Colonic mucosa (tissue), 4 donors: ENCODE measurements around the gene GRIK4. TPM values are rescaled to one million over a fixed set of nuclear protein-coding genes. Genes with fewer than 3 reads are reported as not detected.

Experiments used
- DNase-seq: peaks from one replicate; pipeline ENCODE4 v3.0.0-alpha.2; 2020
- H3K27ac ChIP-seq: fragments of 200-600 bp; one replicate; pipeline ENCODE4 v1.8.0; 2021
- H3K27me3 ChIP-seq: fragments of 200-600 bp; one replicate; pipeline ENCODE4 v1.8.0; 2021
- H3K36me3 ChIP-seq: fragments of 200-600 bp; one replicate; pipeline ENCODE4 v1.8.0; 2021
- H3K4me1 ChIP-seq: fragments of 200-600 bp; one replicate; pipeline ENCODE4 v1.8.0; 2021; ENCODE audit warnings: mild to moderate bottlenecking
- H3K4me3 ChIP-seq: fragments of 200-600 bp; one replicate; pipeline ENCODE4 v1.8.0; 2021
- H3K9ac ChIP-seq, 2 donors: one replicate each; pipeline ENCODE4 v1.7.0; 2013; ENCODE audit warnings: control low read depth in 2 of 2, low read depth in 2 of 2, low read length in 2 of 2
- H3K9me3 ChIP-seq: fragments of 200-600 bp; one replicate; pipeline ENCODE4 v1.8.0; 2021
- CTCF ChIP-seq: fragments of 200-600 bp; IDR thresholded peaks from one replicate; pipeline ENCODE4 v1.8.0; 2022; ENCODE audit warnings: antibody characterized with exemption, mild to moderate bottlenecking
- intact Hi-C: fragments of 100-400 bp; cut with DNase I; formaldehyde crosslinking; loops from one replicate; pipeline ENCODE4 v1.14.1; 2022
- total RNA-seq, 2 donors: library from RNA; stranded (reverse); fragmentation: NEBNext Ultra II Directional in 1 of 2; extraction: Animal tissue kit (Norgen Biotek cat#: 25700) in 1 of 2; gene quantifications; one replicate each; pipeline ENCODE4 v1.2.1, GENCODE V29; 2021
- donor health status: healthy.
- donor health status: DM: no; HTN: no; CAD: no.
- donor health status: DM: no; HTN: no; CAD: no.

The GRIK4 gene
- total RNA-seq, 2 donors from 2014 or later = 0.10 to 0.21 TPM

DNA sequence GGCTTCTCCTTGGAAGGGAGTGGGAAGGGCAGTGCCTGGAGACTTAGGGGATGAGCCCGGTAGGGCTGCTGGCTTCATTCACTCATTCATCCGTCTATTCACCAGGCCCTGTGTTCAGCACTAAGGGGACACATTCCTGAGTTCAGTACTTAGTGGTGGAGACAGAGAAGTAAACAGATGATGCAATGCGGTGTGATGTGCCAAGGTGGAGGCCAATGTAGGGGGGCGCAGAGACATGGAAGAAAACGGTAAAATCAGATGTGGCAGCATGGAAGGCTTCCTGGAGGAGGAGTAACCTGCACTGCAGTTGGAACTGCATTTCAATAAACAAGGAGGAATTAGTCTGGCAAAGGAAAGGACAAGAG, 21.3 kb downstream of the GRIK4 start:
- Histone ChIP-seq H3K9me3 (no peaks in the 10 kb centered on the region), H3K9ac (no peak overlapping the region), H3K36me3 (no peaks in the 10 kb centered on the region), H3K27ac (no peak overlapping the region), H3K27me3 (peaks cover 21% of the 10 kb centered on the region), H3K4me1 (no peaks in the 10 kb centered on the region), H3K4me3 (no peak overlapping the region)
- intact Hi-C loops = no loop called here
- DNase-seq = no peak
- no peak for TF ChIP-seq CTCF

DNA sequence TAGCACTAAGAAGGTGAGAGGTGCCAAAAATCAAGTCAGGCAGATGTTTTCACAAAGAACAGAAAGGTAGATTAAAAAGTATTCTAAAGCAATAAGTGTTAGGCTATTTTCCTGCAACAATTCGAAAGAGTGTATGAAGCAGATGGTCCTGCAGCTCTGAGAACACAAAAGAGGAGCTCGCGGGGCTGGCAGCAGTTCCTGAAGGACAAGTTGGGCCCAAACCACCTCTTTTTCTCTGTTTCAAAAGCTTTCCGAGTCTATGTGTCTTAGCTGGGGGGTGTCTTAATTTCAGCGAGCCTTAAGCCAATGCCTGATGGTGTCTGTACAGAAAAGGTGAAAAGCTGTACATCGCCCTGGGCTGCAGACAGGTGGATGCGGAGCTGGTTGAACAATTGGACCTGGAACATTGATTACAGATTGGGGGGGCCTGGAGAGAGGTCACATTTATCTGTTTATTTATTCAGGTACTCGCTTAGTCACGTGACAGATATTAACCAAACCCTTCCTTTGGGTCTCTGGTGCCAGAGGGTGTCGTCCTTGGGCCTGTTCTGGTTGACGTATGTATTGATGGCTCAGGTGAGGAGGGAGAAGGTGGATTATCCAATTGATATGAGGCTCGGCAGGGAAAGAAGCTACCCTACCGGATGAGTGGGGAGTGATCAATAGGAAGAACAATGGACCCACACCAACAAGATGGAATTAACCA, 24.7 kb downstream of the GRIK4 start:
- Histone ChIP-seq H3K4me1 (no peaks in the 10 kb centered on the region), H3K4me3 (no peak overlapping the region), H3K9me3 (no peaks in the 10 kb centered on the region), H3K27ac (no peak overlapping the region), H3K27me3 (peaks cover 8% of the 10 kb centered on the region), H3K36me3 (no peaks in the 10 kb centered on the region), H3K9ac (no peak overlapping the region)
- DNase-seq = no peak
- no peak for TF ChIP-seq CTCF
- intact Hi-C loops = no loop called here

- H3K9ac ChIP-seq = no peak overlapping the region
- no peak for DNase-seq
- H3K4me3 ChIP-seq = no peak overlapping the region
- no peak overlapping the region for H3K27ac ChIP-seq
- H3K9me3 ChIP-seq = no peaks in the 10 kb centered on the region
- H3K36me3 ChIP-seq = no peaks in the 10 kb centered on the region
- peaks cover 8% of the 10 kb centered on the region for H3K27me3 ChIP-seq
- no peak for TF ChIP-seq CTCF
- intact Hi-C loops = no loop called here
- no peaks in the 10 kb centered on the region for H3K4me1 ChIP-seq
Observed at GRCh38 chr11:120536797-120537169, 25.2 kb downstream of the GRIK4 start.

GRCh38 chr11:120537996-120538395, 26.4 kb downstream of the GRIK4 start:
- no peak for TF ChIP-seq CTCF
- no peak for DNase-seq
- no peak overlapping the region for H3K4me3 ChIP-seq
- H3K27me3 ChIP-seq = no peaks in the 10 kb centered on the region
- no peak overlapping the region for H3K9ac ChIP-seq
- H3K36me3 ChIP-seq = no peaks in the 10 kb centered on the region
- intact Hi-C loops = no loop called here
- no peaks in the 10 kb centered on the region for H3K9me3 ChIP-seq
- no peak overlapping the region for H3K27ac ChIP-seq
- no peaks in the 10 kb centered on the region for H3K4me1 ChIP-seq

GRCh38 chr11:120538707-120539106, 27.2 kb downstream of the GRIK4 start:
- no peak for TF ChIP-seq CTCF
- DNase-seq = no peak
- no peaks in the 10 kb centered on the region for H3K4me1 ChIP-seq
- no peaks in the 10 kb centered on the region for H3K9me3 ChIP-seq
- intact Hi-C loops = no loop called here
- no peaks in the 10 kb centered on the region for H3K36me3 ChIP-seq
- no peaks in the 10 kb centered on the region for H3K27me3 ChIP-seq
- no peak overlapping the region for H3K27ac ChIP-seq
- H3K9ac ChIP-seq = no peak overlapping the region
- H3K4me3 ChIP-seq = no peak overlapping the region
